Measurements from ENCODE around the gene C19orf81. TPM values are rescaled to one million over a fixed set of nuclear protein-coding genes. Genes with fewer than 3 reads are reported as not detected.

C19orf81 gene
- total RNA-seq, 2 donors from 2014 or later, result 4.3 to 33.2 TPM

GRCh38 chr19:50688766-50689165 lies 39.5 kb downstream of the C19orf81 start:
- H3K36me3 ChIP-seq, result no peaks in the 10 kb centered on the region
- TF ChIP-seq POLR2AphosphoS5 (IDR thresholded peaks at IDR 0.05) (no peak), POLR2A (IDR thresholded peaks at IDR 0.05) (no peak)
- TF ChIP-seq, protein P1, sequence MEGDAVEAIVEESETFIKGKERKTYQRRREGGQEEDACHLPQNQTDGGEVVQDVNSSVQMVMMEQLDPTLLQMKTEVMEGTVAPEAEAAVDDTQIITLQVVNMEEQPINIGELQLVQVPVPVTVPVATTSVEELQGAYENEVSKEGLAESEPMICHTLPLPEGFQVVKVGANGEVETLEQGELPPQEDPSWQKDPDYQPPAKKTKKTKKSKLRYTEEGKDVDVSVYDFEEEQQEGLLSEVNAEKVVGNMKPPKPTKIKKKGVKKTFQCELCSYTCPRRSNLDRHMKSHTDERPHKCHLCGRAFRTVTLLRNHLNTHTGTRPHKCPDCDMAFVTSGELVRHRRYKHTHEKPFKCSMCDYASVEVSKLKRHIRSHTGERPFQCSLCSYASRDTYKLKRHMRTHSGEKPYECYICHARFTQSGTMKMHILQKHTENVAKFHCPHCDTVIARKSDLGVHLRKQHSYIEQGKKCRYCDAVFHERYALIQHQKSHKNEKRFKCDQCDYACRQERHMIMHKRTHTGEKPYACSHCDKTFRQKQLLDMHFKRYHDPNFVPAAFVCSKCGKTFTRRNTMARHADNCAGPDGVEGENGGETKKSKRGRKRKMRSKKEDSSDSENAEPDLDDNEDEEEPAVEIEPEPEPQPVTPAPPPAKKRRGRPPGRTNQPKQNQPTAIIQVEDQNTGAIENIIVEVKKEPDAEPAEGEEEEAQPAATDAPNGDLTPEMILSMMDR (IDR thresholded peaks at IDR 0.05), result no peak
- no peaks in the 10 kb centered on the region for H3K4me1 ChIP-seq (replicated peaks)
- no peak for DNase-seq (ENCODE audit: low spot score)
- H3K27ac ChIP-seq, result no peak overlapping the region
- H3K9me3 ChIP-seq, result no peaks in the 10 kb centered on the region
- intact Hi-C loops (cut with DNase I), result no loop called here
- no peak overlapping the region for H3K4me3 ChIP-seq
- peaks cover 32% of the 10 kb centered on the region for H3K27me3 ChIP-seq (replicated peaks; ENCODE audit: insufficient read depth)
- WGBS, result 67% methylated on average over 17 of the region's 19 CpGs

- H3K9me3 ChIP-seq, result no peaks in the 10 kb centered on the region
- no peaks in the 10 kb centered on the region for H3K4me1 ChIP-seq (replicated peaks)
- H3K4me3 ChIP-seq, result no peak overlapping the region
- peaks cover 40% of the 10 kb centered on the region for H3K27me3 ChIP-seq (replicated peaks; ENCODE audit: insufficient read depth)
- DNase-seq (ENCODE audit: low spot score), result no peak
- TF ChIP-seq, protein P1 (IDR thresholded peaks at IDR 0.05), result no peak
- TF ChIP-seq POLR2A (IDR thresholded peaks at IDR 0.05) (no peak), POLR2AphosphoS5 (IDR thresholded peaks at IDR 0.05) (no peak)
- WGBS, result 88% methylated on average over 7 of the region's 7 CpGs
- intact Hi-C loops (cut with DNase I), result no loop called here
- H3K27ac ChIP-seq, result no peak overlapping the region
- H3K36me3 ChIP-seq, result no peaks in the 10 kb centered on the region
These were observed 41.2 kb downstream of the C19orf81 start for GRCh38 chr19:50690439-50690838.

DNA sequence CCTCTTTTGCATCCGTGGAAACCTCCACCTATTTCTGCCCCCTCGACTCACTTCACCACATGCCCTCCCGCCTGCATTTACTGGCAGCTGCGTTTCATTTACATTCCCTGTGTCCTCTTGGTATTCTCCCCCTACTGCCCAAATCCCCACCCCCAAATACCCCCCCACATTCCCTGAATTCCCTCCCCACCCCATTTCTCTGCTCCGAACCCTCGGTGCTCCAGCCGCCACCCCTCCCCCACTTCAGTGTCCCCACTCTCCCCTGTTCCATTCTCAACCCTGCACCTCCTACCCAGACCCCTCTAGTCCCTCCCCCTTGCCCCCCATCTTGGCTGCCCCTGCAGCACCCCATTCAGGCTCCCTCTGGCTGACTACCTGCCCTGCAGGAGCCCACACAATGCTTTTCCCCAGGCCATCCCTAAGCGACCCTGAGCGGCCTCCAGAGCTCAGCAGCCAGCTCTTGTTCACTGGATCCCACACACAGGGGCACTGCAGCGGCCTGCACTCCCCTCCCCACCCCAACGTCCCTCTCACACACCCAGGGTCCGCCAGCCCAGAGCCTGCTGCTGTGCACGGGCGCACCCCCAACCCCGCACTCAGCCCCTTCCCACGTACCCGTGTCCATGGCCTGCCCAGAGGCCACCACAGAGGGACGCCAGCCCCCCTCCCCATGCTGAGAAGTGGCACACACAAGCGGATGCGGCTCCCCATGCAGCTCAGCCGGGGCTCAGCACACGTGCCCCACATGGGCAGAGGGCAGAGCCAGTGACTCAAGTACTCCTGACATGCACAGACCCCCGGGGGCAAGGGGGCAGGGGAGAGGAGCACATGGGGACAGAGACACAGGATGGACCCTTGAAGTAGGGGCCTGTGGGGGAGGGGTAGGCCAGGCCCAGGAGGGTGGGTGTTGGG lies 44.1 kb downstream of the C19orf81 start:
- no peaks in the 10 kb centered on the region for H3K4me1 ChIP-seq (replicated peaks)
- H3K27me3 ChIP-seq (replicated peaks; ENCODE audit: insufficient read depth), result peaks cover 39% of the 10 kb centered on the region
- H3K4me3 ChIP-seq, result no peak overlapping the region
- no peaks in the 10 kb centered on the region for H3K36me3 ChIP-seq
- no peak for DNase-seq (ENCODE audit: low spot score)
- no peak overlapping the region for H3K27ac ChIP-seq
- 6% methylated on average over 22 of the region's 23 CpGs for WGBS
- intact Hi-C loops (cut with DNase I), result no loop called here
- TF ChIP-seq POLR2A (IDR thresholded peaks at IDR 0.05) (no peak), POLR2AphosphoS5 (IDR thresholded peaks at IDR 0.05) (no peak)
- TF ChIP-seq, protein P1 (IDR thresholded peaks at IDR 0.05), result no peak
- H3K9me3 ChIP-seq, result no peaks in the 10 kb centered on the region

- under 1% methylated on average over 14 of the region's 51 CpGs for WGBS
- Histone ChIP-seq H3K9me3 (no peaks in the 10 kb centered on the region), H3K27me3 (replicated peaks; ENCODE audit: insufficient read depth) (peaks cover 34% of the 10 kb centered on the region), H3K4me3 (no peak overlapping the region), H3K36me3 (no peaks in the 10 kb centered on the region), H3K4me1 (replicated peaks) (no peaks in the 10 kb centered on the region), H3K27ac (no peak overlapping the region)
- no peak for DNase-seq (ENCODE audit: low spot score)
- TF ChIP-seq, protein P1 (IDR thresholded peaks at IDR 0.05), result no peak
- TF ChIP-seq POLR2AphosphoS5 (IDR thresholded peaks at IDR 0.05) (no peak), POLR2A (IDR thresholded peaks at IDR 0.05) (no peak)
- intact Hi-C loops (cut with DNase I), result no loop called here
These were observed 45.5 kb downstream of the C19orf81 start for GRCh38 chr19:50694815-50695145.

Data from prostate gland (tissue), 2 donors.